ENCODE results near the gene ARMC6. TPM values are rescaled to one million over a fixed set of nuclear protein-coding genes. Genes with fewer than 3 reads are reported as not detected.

Gene ARMC6
- total and polyA plus RNA-seq, 2 experiments from 2014 or later = 40.9 to 112 TPM

GRCh38 chr19:19094513-19094912 lies 61.1 kb downstream of the ARMC6 start (continued):
- TF ChIP-seq ETS1 (IDR thresholded peaks at IDR 0.05) = no peak
- TF ChIP-seq POLR2AphosphoS5 (IDR thresholded peaks at IDR 0.05; ENCODE audit: low read depth) = no peak
- no peak for TF ChIP-seq ZNF114 (CRISPR knock-in tag; IDR thresholded peaks at IDR 0.05)
- no peak for TF ChIP-seq EZH2phosphoT487 (IDR thresholded peaks at IDR 0.05; ENCODE audit: unreplicated experiment)
- no peak for TF ChIP-seq CREB1 (CRISPR knock-in tag; IDR thresholded peaks at IDR 0.05; ENCODE audit: low read depth)
- TF ChIP-seq CTCF (conservative IDR thresholded peaks at IDR 0.05; ENCODE audit: low read depth in 2 of 2) = no peak
- no peak for TF ChIP-seq ZNF331 (CRISPR knock-in tag; IDR thresholded peaks at IDR 0.05; ENCODE audit: low read depth)
- no peak for TF ChIP-seq NANOG (IDR thresholded peaks at IDR 0.05; ENCODE audit: borderline replicate concordance)

- Histone ChIP-seq H3K9me2 (ENCODE audit: insufficient read depth) (no peaks in the 10 kb centered on the region), H3K27ac (ENCODE audit: low read depth) (no peak overlapping the region), H2AFZ (no peak overlapping the region), H3K79me2 (replicated peaks; ENCODE audit: insufficient read depth) (no peaks in the 10 kb centered on the region), H3K4me3 (no peak overlapping the region), H3K27me3 (ENCODE audit: insufficient read depth) (no peaks in the 10 kb centered on the region), H3K4me1 (ENCODE audit: insufficient read depth) (peaks cover 6% of the 10 kb centered on the region), H3K4me2 (no peak overlapping the region), H4K20me1 (replicated peaks; ENCODE audit: insufficient read depth) (no peaks in the 10 kb centered on the region), H3F3A (replicated peaks; ENCODE audit: low read depth) (0 out of 2 replicates have a peak, but pooled peaks cover 6% of the 10 kb centered on the region), H3K36me3 (ENCODE audit: insufficient read depth) (no peaks in the 10 kb centered on the region)
- Mint-ChIP-seq H3K27ac (no peak overlapping the region), H3K27me3 (ENCODE audit: insufficient read depth, low read depth, poor library complexity) (peaks cover 18% of the 10 kb centered on the region), H3K4me3 (no peak overlapping the region), H3K36me3 (ENCODE audit: low read depth) (no peaks in the 10 kb centered on the region), H3K9me3 (no peaks in the 10 kb centered on the region), H3K4me1 (peaks cover 5% of the 10 kb centered on the region)
- TF ChIP-seq CREB1 (CRISPR knock-in tag; IDR thresholded peaks at IDR 0.05; ENCODE audit: low read depth) (no peak), NANOG (IDR thresholded peaks at IDR 0.05; ENCODE audit: borderline replicate concordance) (no peak), ZNF331 (CRISPR knock-in tag; IDR thresholded peaks at IDR 0.05; ENCODE audit: low read depth) (no peak), JUNB (IDR thresholded peaks at IDR 0.05; ENCODE audit: unreplicated experiment) (no peak), ETS1 (IDR thresholded peaks at IDR 0.05) (no peak)
- ATAC-seq (no peak), DNase-seq (ENCODE audit: low spot score) (no peak)
Measured at GRCh38 chr19:19095691-19096090, 62.3 kb downstream of the ARMC6 start.
